Hepatocyte (in vitro differentiated cells): Measurements from ENCODE around the gene KLRK1. TPM values are rescaled to one million over a fixed set of nuclear protein-coding genes. Genes with fewer than 3 reads are reported as not detected.
"Not testable (repeated sequence)": the region's sequence is repeated elsewhere in the genome, so short reads cannot be mapped to it uniquely, and the experiment has no call there.

ENCODE experiments used
- DNase-seq: peaks from one replicate; pipeline ENCODE4 v3.0.0-alpha.2; 2016; ENCODE audit warnings: low spot score
- H2AFZ ChIP-seq: fragments of 200-600 bp; sonication (generic); 2 replicates; pipeline ENCODE4 v1.6.0; 2016; ENCODE audit warnings: antibody characterized with exemption, mild to moderate bottlenecking
- H3K27ac ChIP-seq: fragments of 200-600 bp; sonication (generic); 2 replicates; pipeline ENCODE4 v1.5.1; 2016; ENCODE audit warnings: mild to moderate bottlenecking
- H3K27me3 ChIP-seq: fragments of 200-600 bp; sonication (generic); 2 replicates; pipeline ENCODE4 v1.6.1; 2016
- H3K36me3 ChIP-seq: fragments of 200-600 bp; sonication (generic); replicated peaks from 2 replicates; pipeline ENCODE4 v1.5.1; 2016; ENCODE audit warnings: low read depth; ENCODE audit not compliant: insufficient read depth
- H3K4me1 ChIP-seq: fragments of 200-600 bp; sonication (generic); 2 replicates; pipeline ENCODE4 v1.5.1; 2016; ENCODE audit warnings: mild to moderate bottlenecking, moderate library complexity; ENCODE audit not compliant: insufficient read depth
- H3K4me2 ChIP-seq: fragments of 200-600 bp; sonication (generic); 2 replicates; pipeline ENCODE4 v1.6.0; 2016
- H3K4me3 ChIP-seq: fragments of 200-600 bp; sonication (generic); 2 replicates; pipeline ENCODE4 v1.5.1; 2016; ENCODE audit warnings: mild to moderate bottlenecking
- H3K79me2 ChIP-seq: fragments of 200-600 bp; sonication (generic); 2 replicates; pipeline ENCODE4 v1.6.0; 2017; ENCODE audit warnings: mild to moderate bottlenecking
- H3K9me2 ChIP-seq: fragments of 200-600 bp; sonication (generic); replicated peaks from 2 replicates; pipeline ENCODE4 v1.6.0; 2017; ENCODE audit warnings: mild to moderate bottlenecking; ENCODE audit not compliant: insufficient read depth
- H3K9me3 ChIP-seq: fragments of 200-600 bp; sonication (generic); 2 replicates; pipeline ENCODE4 v1.5.1; 2016; ENCODE audit warnings: low read depth, mild to moderate bottlenecking
- H4K20me1 ChIP-seq: fragments of 200-600 bp; sonication (generic); 2 replicates; pipeline ENCODE4 v1.6.0; 2016; ENCODE audit warnings: mild to moderate bottlenecking; ENCODE audit not compliant: insufficient read depth, poor library complexity, severe bottlenecking
- EZH2 ChIP-seq: fragments of 200-600 bp; sonication (generic); IDR thresholded peaks from 2 replicates; pipeline ENCODE4 v1.6.1; 2016; ENCODE audit warnings: antibody characterized with exemption, mild to moderate bottlenecking, borderline replicate concordance
- EZH2phosphoT487 ChIP-seq: fragments of 200-600 bp; sonication (generic); IDR thresholded peaks from one replicate; pipeline ENCODE4 v1.6.1; 2018; ENCODE audit warnings: antibody characterized with exemption, mild to moderate bottlenecking, low read depth, moderate library complexity; ENCODE audit not compliant: unreplicated experiment, severe bottlenecking
- WGBS: methylation state at CpG from one replicate; pipeline ENCODE4 v1.1.6; 2016; ENCODE audit warnings: low lambda C conversion rate; ENCODE audit errors: missing lambda C conversion rate; 5-methylcytosine and 5-hydroxymethylcytosine counted together
- polyA plus RNA-seq: library from polyadenylated mRNA; unstranded; fragments of >200 nt; fragmentation: Nextera tagmentation; extraction: Ambion mirVana; gene quantifications from 2 replicates; pipeline ENCODE4 v1.2.1, GENCODE V29; 2016
- total RNA-seq: library from RNA; depleted of rRNA; stranded (reverse); fragments of >200 nt; gene quantifications from 2 replicates; pipeline ENCODE4 v1.2.3, GENCODE V29; 2014
- TF ChIP-seq, protein P1 (sequence below): fragments of 200-600 bp; sonication (generic); IDR thresholded peaks from 2 replicates; pipeline ENCODE4 v1.5.1; 2016; ENCODE audit warnings: antibody characterized with exemption, mild to moderate bottlenecking; ENCODE audit not compliant: poor library complexity

The KLRK1 gene
- total and polyA plus RNA-seq, 2 experiments from 2014 or later = 0.23 TPM; not detected in 1

DNA sequence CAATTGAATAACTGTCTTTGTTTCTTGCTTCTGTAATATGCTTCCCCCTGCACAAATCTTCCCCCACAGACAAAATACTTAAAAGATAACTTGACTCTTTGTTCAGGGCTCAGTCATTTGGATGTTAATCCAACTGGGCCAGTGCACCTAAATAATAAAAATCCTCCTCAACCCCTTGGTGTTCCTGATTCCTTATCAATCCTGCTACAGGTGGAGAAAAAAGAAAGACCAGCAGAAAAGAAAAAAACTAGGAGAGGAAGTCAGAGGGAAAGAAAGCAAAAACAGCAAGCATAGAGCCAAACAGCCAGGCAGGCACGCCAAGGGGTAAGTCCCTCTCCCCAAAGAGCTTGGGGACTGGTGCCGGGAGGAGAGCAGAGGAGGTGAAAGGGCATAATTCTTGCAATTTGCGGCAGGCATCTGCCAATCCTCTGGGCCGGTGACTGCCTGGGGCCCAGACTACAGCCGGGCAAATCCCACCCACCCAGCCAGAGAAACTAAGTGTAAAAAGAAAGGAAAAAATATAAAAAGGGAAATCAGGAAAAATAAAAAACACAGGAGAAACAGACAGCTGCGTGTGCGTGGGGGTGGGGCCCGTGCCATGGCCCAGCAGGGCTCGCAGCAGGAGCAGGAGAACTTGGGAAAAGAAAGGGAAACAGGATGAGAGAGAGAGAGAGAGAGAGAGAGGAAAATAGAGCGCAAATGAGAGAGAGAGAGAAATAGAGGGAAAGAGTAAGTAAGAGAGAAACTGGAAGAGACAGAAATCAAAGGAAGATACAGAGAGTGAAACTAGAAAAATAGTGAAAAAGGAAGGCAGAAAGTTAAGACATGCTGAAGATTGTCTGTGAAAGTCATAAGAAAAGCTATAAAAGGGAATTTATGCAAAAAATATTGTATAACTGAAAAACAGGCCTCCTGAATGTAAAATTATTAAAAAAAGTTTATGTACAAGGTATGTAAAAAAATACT is 21.4 kb downstream of the KLRK1 start:
- no peaks in the 10 kb centered on the region for H3K9me2 ChIP-seq
- no peaks in the 10 kb centered on the region for H3K36me3 ChIP-seq
- no peak overlapping the region for H3K4me2 ChIP-seq
- 93% methylated on average over 10 of the region's 10 CpGs for WGBS
- H3K9me3 ChIP-seq = no peaks in the 10 kb centered on the region
- H4K20me1 ChIP-seq = no peaks in the 10 kb centered on the region
- H3K27ac ChIP-seq = no peak overlapping the region
- no peak for DNase-seq
- no peaks in the 10 kb centered on the region for H3K27me3 ChIP-seq
- no peak overlapping the region for H2AFZ ChIP-seq
- no peak overlapping the region for H3K4me3 ChIP-seq
- H3K4me1 ChIP-seq = peaks cover 23% of the 10 kb centered on the region
- peaks cover 3% of the 10 kb centered on the region for H3K79me2 ChIP-seq
- TF ChIP-seq, protein P1, sequence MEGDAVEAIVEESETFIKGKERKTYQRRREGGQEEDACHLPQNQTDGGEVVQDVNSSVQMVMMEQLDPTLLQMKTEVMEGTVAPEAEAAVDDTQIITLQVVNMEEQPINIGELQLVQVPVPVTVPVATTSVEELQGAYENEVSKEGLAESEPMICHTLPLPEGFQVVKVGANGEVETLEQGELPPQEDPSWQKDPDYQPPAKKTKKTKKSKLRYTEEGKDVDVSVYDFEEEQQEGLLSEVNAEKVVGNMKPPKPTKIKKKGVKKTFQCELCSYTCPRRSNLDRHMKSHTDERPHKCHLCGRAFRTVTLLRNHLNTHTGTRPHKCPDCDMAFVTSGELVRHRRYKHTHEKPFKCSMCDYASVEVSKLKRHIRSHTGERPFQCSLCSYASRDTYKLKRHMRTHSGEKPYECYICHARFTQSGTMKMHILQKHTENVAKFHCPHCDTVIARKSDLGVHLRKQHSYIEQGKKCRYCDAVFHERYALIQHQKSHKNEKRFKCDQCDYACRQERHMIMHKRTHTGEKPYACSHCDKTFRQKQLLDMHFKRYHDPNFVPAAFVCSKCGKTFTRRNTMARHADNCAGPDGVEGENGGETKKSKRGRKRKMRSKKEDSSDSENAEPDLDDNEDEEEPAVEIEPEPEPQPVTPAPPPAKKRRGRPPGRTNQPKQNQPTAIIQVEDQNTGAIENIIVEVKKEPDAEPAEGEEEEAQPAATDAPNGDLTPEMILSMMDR = no peak
- TF ChIP-seq EZH2phosphoT487 (no peak), EZH2 (no peak)

DNA sequence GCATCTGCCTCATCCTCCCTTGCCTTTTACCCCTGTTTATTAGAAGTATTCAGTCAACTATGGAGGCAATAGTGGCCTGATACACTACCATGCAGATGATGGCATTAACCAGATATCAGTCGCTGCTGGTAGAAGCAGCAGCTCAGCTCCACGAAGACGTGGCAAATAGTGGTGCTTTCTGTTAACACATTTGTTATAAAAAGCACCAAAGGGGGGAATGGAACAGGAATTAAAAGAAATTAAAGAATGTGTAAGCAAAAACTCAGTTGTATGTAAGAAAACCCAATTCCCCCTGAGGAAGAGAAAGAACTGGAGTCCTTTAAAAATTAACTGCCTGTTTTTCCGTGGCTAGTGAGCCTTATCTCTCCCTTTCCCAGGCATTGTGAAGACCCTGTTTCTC is 22.1 kb downstream of the KLRK1 start:
- peaks cover 29% of the 10 kb centered on the region for H3K4me1 ChIP-seq
- H4K20me1 ChIP-seq, H3K27ac ChIP-seq, H3K27me3 ChIP-seq, DNase-seq, H3K4me2 ChIP-seq, H3K9me3 ChIP-seq, H3K36me3 ChIP-seq, H3K9me2 ChIP-seq, H2AFZ ChIP-seq, H3K79me2 ChIP-seq, H3K4me3 ChIP-seq: not testable (repeated sequence)
- WGBS = 72% methylated on average over 4 of the region's 4 CpGs

DNA sequence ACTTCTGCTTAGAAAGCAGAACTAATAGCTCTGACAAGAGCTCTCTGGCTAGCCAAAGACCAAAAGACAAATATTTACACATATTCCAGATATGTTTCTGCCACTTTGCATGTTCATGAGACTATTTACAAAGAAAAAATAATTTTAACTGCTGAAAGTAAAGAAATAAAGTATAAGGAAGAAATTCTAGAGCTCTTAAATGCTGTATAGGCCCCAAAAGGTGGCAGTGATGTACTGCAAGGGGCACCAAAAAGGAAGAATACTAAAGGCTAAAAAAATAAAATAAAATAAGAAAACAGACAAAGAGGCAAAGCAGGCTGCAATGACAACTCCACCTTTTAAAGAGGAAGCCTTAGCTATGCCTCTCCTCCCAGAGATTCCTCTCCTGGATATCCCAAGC is 23.0 kb downstream of the KLRK1 start:
- H3K79me2 ChIP-seq = peaks cover 3% of the 10 kb centered on the region
- no peak for TF ChIP-seq EZH2phosphoT487
- TF ChIP-seq, protein P1 = peak; percentile 54
- H3K4me2 ChIP-seq = peak overlapping the region; percentile 81
- peak overlapping the region; percentile 95 for H3K27ac ChIP-seq
- H3K36me3 ChIP-seq = no peaks in the 10 kb centered on the region
- peak overlapping the region; percentile 83 for H2AFZ ChIP-seq
- H3K4me1 ChIP-seq = peaks cover 37% of the 10 kb centered on the region
- H3K4me3 ChIP-seq = no peak overlapping the region
- no peaks in the 10 kb centered on the region for H4K20me1 ChIP-seq
- no peaks in the 10 kb centered on the region for H3K9me2 ChIP-seq
- H3K27me3 ChIP-seq = no peaks in the 10 kb centered on the region
- H3K9me3 ChIP-seq = no peaks in the 10 kb centered on the region
- peak; percentile 42 for DNase-seq

DNA sequence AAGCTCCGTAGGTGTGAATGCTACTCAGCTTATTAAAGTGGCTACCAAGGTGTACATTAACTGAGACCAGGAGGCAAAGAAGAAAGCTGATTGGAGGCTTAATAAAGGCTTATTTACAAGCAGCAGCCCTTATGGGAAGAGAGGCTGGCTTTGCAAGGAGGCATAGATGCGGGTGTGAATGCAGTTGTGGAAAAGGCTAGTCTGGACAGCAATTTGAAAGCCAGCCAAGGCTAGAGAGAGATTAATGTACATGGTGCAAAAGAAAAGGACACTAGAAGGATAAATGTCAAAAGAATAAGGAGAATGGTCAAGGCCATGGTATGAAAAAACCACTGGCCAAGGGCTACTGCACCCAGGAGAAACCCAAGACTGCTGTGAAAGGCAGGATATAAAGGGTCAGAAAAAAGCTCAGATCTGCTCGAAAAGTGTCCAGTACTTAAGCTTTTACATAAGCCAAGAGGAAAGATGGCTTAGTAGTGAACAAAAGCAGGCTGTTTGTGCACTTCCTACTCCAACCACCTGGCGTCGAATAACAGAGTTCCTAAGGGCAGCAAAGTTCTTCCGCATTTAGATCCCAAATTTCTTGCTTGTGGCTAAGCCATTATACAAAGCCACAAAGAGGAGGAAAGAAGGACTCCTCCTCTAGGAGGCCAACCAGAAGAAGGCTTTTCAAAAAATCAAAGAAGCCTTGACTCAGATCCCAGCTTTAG is 24.0 kb downstream of the KLRK1 start:
- Histone ChIP-seq H3K4me2 (peak overlapping the region; percentile 81), H2AFZ (peak overlapping the region; percentile 83), H3K36me3 (no peaks in the 10 kb centered on the region), H3K4me3 (peak overlapping the region; percentile 37), H3K27ac (peak overlapping the region; percentile 95), H3K27me3 (no peaks in the 10 kb centered on the region), H3K9me2 (no peaks in the 10 kb centered on the region), H4K20me1 (no peaks in the 10 kb centered on the region), H3K4me1 (peaks cover 45% of the 10 kb centered on the region), H3K79me2 (peaks cover 3% of the 10 kb centered on the region), H3K9me3 (no peaks in the 10 kb centered on the region)
- 42% methylated on average over 6 of the region's 6 CpGs for WGBS
- no peak for DNase-seq
- TF ChIP-seq EZH2phosphoT487 = no peak
- TF ChIP-seq EZH2 = no peak
- TF ChIP-seq, protein P1 = no peak
